Stimulated activated CD4-positive, alpha-beta T cell treated with anti-CD3 and anti-CD28 coated beads, Interleukin-4, amount 100 ng/mL, for 24 hours (primary cell): ENCODE results near the gene LCORL.
A peak's percentile ranks its signal among the peaks of the same experiment; 100 is the strongest.

ENCODE experiments used
- DNase-seq: peaks from one replicate; pipeline ENCODE4 v3.0.0-alpha.2; 2020

The LCORL gene

GRCh38 chr4:18014269-18014668 lies 7.3 kb downstream of the LCORL start:
- DNase-seq = no peak

- no peak for DNase-seq
Measured at GRCh38 chr4:18012807-18013462, 8.6 kb downstream of the LCORL start.

- DNase-seq = no peak
Measured at GRCh38 chr4:18012134-18012806, 9.3 kb downstream of the LCORL start.

- no peak for DNase-seq
Measured at GRCh38 chr4:18007625-18008024, 13.9 kb downstream of the LCORL start.

GRCh38 chr4:18006432-18006831 lies 15.1 kb downstream of the LCORL start:
- DNase-seq = peak; percentile 21

- DNase-seq = no peak
Measured at GRCh38 chr4:17997129-17997528, 24.4 kb downstream of the LCORL start.

GRCh38 chr4:17995165-17995564 lies 26.4 kb downstream of the LCORL start:
- DNase-seq = no peak

- DNase-seq = no peak
Measured at GRCh38 chr4:17985832-17986231, 35.7 kb downstream of the LCORL start.

GRCh38 chr4:17981063-17981462 lies 40.5 kb downstream of the LCORL start:
- DNase-seq = no peak

- DNase-seq = no peak
Measured at GRCh38 chr4:17968721-17969120, 52.8 kb downstream of the LCORL start.

GRCh38 chr4:17967078-17967477 lies 54.5 kb downstream of the LCORL start:
- no peak for DNase-seq

GRCh38 chr4:17966312-17966711 lies 55.2 kb downstream of the LCORL start:
- no peak for DNase-seq

GRCh38 chr4:17964576-17964975 lies 57.0 kb downstream of the LCORL start:
- DNase-seq = no peak

GRCh38 chr4:17962171-17962570 lies 59.4 kb downstream of the LCORL start:
- no peak for DNase-seq

- no peak for DNase-seq
Measured at GRCh38 chr4:17961249-17961648, 60.3 kb downstream of the LCORL start.

- no peak for DNase-seq
Measured at GRCh38 chr4:17958181-17958580, 63.4 kb downstream of the LCORL start.

GRCh38 chr4:17957688-17958087 lies 63.9 kb downstream of the LCORL start:
- no peak for DNase-seq

- no peak for DNase-seq
Measured at GRCh38 chr4:17956245-17956644, 65.3 kb downstream of the LCORL start.

- no peak for DNase-seq
Measured at GRCh38 chr4:17945303-17945702, 76.3 kb downstream of the LCORL start.

- DNase-seq = no peak
Measured at GRCh38 chr4:17941731-17942130, 79.8 kb downstream of the LCORL start.

GRCh38 chr4:17939054-17939453 lies 82.5 kb downstream of the LCORL start:
- DNase-seq = no peak

- DNase-seq = no peak
Measured at GRCh38 chr4:17934286-17934685, 87.3 kb downstream of the LCORL start.

GRCh38 chr4:17933126-17933525 lies 88.4 kb downstream of the LCORL start:
- no peak for DNase-seq

- no peak for DNase-seq
Measured at GRCh38 chr4:17932041-17932440, 89.5 kb downstream of the LCORL start.

- no peak for DNase-seq
Measured at GRCh38 chr4:17930256-17930655, 91.3 kb downstream of the LCORL start.
